Neural progenitor cell (in vitro differentiated cells): Measurements from ENCODE around the gene ADGRV1. TPM values are rescaled to one million over a fixed set of nuclear protein-coding genes. Genes with fewer than 3 reads are reported as not detected.
A peak's percentile ranks its signal among the peaks of the same experiment; 100 is the strongest.
"Not testable (repeated sequence)": the region's sequence is repeated elsewhere in the genome, so short reads cannot be mapped to it uniquely, and the experiment has no call there.

ENCODE experiments used
- DNase-seq: peaks from one replicate; pipeline ENCODE4 v3.0.0-alpha.2; 2016; ENCODE audit warnings: low spot score
- H2AFZ ChIP-seq: fragments of 200-600 bp; sonication (generic); replicated peaks from 2 replicates; pipeline ENCODE4 v1.6.1; 2016; ENCODE audit warnings: antibody characterized with exemption
- H3F3A ChIP-seq: fragments of 200-600 bp; sonication (generic); 2 replicates; pipeline ENCODE4 v1.6.1; 2016; ENCODE audit warnings: antibody characterized with exemption, low read depth
- H3K27ac ChIP-seq: fragments of 200-600 bp; sonication (generic); 2 replicates; pipeline ENCODE4 v1.5.1; 2016; ENCODE audit warnings: mild to moderate bottlenecking
- H3K27me3 ChIP-seq: fragments of 200-600 bp; sonication (generic); 2 replicates; pipeline ENCODE4 v1.6.1; 2016; ENCODE audit warnings: mild to moderate bottlenecking, moderate library complexity
- H3K36me3 ChIP-seq: fragments of 200-600 bp; sonication (generic); 2 replicates; pipeline ENCODE4 v1.5.1; 2016
- H3K4me1 ChIP-seq: fragments of 200-600 bp; sonication (generic); 2 replicates; pipeline ENCODE4 v1.6.1; 2016; ENCODE audit warnings: mixed run types
- H3K4me2 ChIP-seq: fragments of 200-600 bp; sonication (generic); 2 replicates; pipeline ENCODE4 v1.6.1; 2016
- H3K4me3 ChIP-seq: fragments of 200-600 bp; sonication (generic); 2 replicates; pipeline ENCODE4 v1.5.1; 2016
- H3K79me2 ChIP-seq: fragments of 200-600 bp; sonication (generic); 2 replicates; pipeline ENCODE4 v1.6.1; 2016; ENCODE audit warnings: low read depth
- H3K9ac ChIP-seq: fragments of 200-600 bp; sonication (generic); 2 replicates; pipeline ENCODE4 v1.6.1; 2016
- H3K9me3 ChIP-seq: fragments of 200-600 bp; sonication (generic); 2 replicates; pipeline ENCODE4 v1.5.1; 2016; ENCODE audit warnings: low read depth
- H4K20me1 ChIP-seq: fragments of 200-600 bp; sonication (generic); 2 replicates; pipeline ENCODE4 v1.6.1; 2016; ENCODE audit warnings: low read depth
- H3K27ac Mint-ChIP-seq: 3 replicates; pipeline ENCODE4 v1.8.0; 2021; ENCODE audit warnings: mixed read lengths
- H3K27me3 Mint-ChIP-seq: 2 replicates; pipeline ENCODE4 v1.8.0; 2022; ENCODE audit warnings: low read depth, mild to moderate bottlenecking, inconsistent platforms, moderate library complexity, mixed read lengths; ENCODE audit not compliant: insufficient read depth
- H3K36me3 Mint-ChIP-seq: 3 replicates; pipeline ENCODE4 v1.8.0; 2021; ENCODE audit warnings: mixed read lengths
- H3K4me1 Mint-ChIP-seq: 3 replicates; pipeline ENCODE4 v1.8.0; 2021; ENCODE audit warnings: mixed read lengths
- H3K4me3 Mint-ChIP-seq: 3 replicates; pipeline ENCODE4 v1.8.0; 2021; ENCODE audit warnings: mild to moderate bottlenecking, moderate library complexity, mixed read lengths
- H3K9me3 Mint-ChIP-seq: 3 replicates; pipeline ENCODE4 v1.8.0; 2020; ENCODE audit warnings: mixed read lengths
- CTCF ChIP-seq: fragments of 200-600 bp; sonication (generic); IDR thresholded peaks from 2 replicates; pipeline ENCODE4 v1.5.1; 2017; ENCODE audit warnings: antibody characterized with exemption, mild to moderate bottlenecking
- EZH2 ChIP-seq: fragments of 200-600 bp; sonication (generic); IDR thresholded peaks from 2 replicates; pipeline ENCODE4 v1.6.1; 2017; ENCODE audit warnings: antibody characterized with exemption, mild to moderate bottlenecking, moderate library complexity
- EZH2phosphoT487 ChIP-seq: fragments of 200-600 bp; sonication (generic); IDR thresholded peaks from 2 replicates; pipeline ENCODE4 v1.6.1; 2017; ENCODE audit warnings: antibody characterized with exemption
- total RNA-seq: library from RNA; depleted of rRNA; stranded (reverse); fragments of >200 nt; gene quantifications from 2 replicates; pipeline ENCODE4 v1.2.3, GENCODE V29; 2015; ENCODE audit warnings: low replicate concordance

Gene ADGRV1
- total RNA-seq, 1 donor from 2014 or later = 151 TPM

- no peak for TF ChIP-seq EZH2phosphoT487
- TF ChIP-seq EZH2 = no peak
- no peak for TF ChIP-seq CTCF
- Histone ChIP-seq H3K4me3 (no peak overlapping the region), H3K4me1 (no peaks in the 10 kb centered on the region), H3K4me2 (no peak overlapping the region), H3K9ac (no peak overlapping the region), H3K9me3 (no peaks in the 10 kb centered on the region), H3K79me2 (no peaks in the 10 kb centered on the region), H2AFZ (no peak overlapping the region), H3K27me3 (no peaks in the 10 kb centered on the region), H3K36me3 (peaks cover 7% of the 10 kb centered on the region), H3K27ac (no peak overlapping the region), H4K20me1 (no peaks in the 10 kb centered on the region), H3F3A (no peaks in the 10 kb centered on the region)
- no peaks in the 10 kb centered on the region for H3K27me3 Mint-ChIP-seq
- no peak for DNase-seq
- H3K4me1 Mint-ChIP-seq = no peaks in the 10 kb centered on the region
- H3K9me3 Mint-ChIP-seq = peaks cover 5% of the 10 kb centered on the region
- H3K27ac Mint-ChIP-seq = no peak overlapping the region
- no peak overlapping the region for H3K4me3 Mint-ChIP-seq
- peaks cover 56% of the 10 kb centered on the region for H3K36me3 Mint-ChIP-seq
These were observed 209.1 kb downstream of the ADGRV1 start for GRCh38 chr5:90767710-90768109.

GRCh38 chr5:90770006-90770541 is 211.5 kb downstream of the ADGRV1 start:
- not testable (repeated sequence) for H2AFZ ChIP-seq, H4K20me1 ChIP-seq, H3K4me3 Mint-ChIP-seq, H3K4me2 ChIP-seq, H3K9ac ChIP-seq, H3K36me3 ChIP-seq, H3K4me1 Mint-ChIP-seq, H3K27ac Mint-ChIP-seq, H3K27me3 ChIP-seq, DNase-seq, H3F3A ChIP-seq, H3K27ac ChIP-seq, H3K4me3 ChIP-seq, H3K9me3 Mint-ChIP-seq, H3K9me3 ChIP-seq, H3K79me2 ChIP-seq, H3K27me3 Mint-ChIP-seq, H3K4me1 ChIP-seq
- peaks cover 46% of the 10 kb centered on the region for H3K36me3 Mint-ChIP-seq

DNA sequence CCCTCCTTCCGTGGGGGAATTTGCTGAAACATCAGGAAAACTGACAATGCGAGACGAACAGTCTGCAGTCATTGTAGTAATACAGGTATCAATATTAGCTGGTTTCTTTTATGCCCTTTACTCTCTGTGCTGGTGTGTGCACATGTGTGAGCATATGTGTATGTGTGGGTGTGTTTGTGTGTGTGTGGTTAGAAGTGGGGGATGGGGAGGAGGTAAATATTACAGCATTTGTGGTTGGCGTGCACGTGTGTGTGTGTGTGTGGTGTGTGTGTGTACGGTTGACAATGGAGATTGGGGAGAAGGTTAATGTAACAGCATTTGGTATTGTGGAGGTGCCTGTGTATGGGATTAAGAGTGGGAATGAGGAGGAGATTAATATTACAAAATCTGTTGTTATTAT is 219.4 kb downstream of the ADGRV1 start:
- TF ChIP-seq EZH2phosphoT487 = no peak
- TF ChIP-seq CTCF = no peak
- TF ChIP-seq EZH2 = no peak
- no peaks in the 10 kb centered on the region for H3K4me1 Mint-ChIP-seq
- no peak overlapping the region for H3K4me2 ChIP-seq
- H3K9me3 ChIP-seq = no peaks in the 10 kb centered on the region
- peaks cover 19% of the 10 kb centered on the region for H3K4me1 ChIP-seq
- no peaks in the 10 kb centered on the region for H3K27me3 ChIP-seq
- no peaks in the 10 kb centered on the region for H3K9me3 Mint-ChIP-seq
- no peaks in the 10 kb centered on the region for H3K79me2 ChIP-seq
- H3K36me3 Mint-ChIP-seq = peaks cover 10% of the 10 kb centered on the region
- H3K4me3 Mint-ChIP-seq = no peak overlapping the region
- no peaks in the 10 kb centered on the region for H3K27me3 Mint-ChIP-seq
- H3K27ac Mint-ChIP-seq = no peak overlapping the region
- peaks cover 28% of the 10 kb centered on the region for H3F3A ChIP-seq
- no peaks in the 10 kb centered on the region for H4K20me1 ChIP-seq
- no peak for DNase-seq
- no peak overlapping the region for H3K27ac ChIP-seq
- H2AFZ ChIP-seq = no peak overlapping the region
- H3K9ac ChIP-seq = no peak overlapping the region
- no peak overlapping the region for H3K4me3 ChIP-seq
- peaks cover 9% of the 10 kb centered on the region for H3K36me3 ChIP-seq

DNA sequence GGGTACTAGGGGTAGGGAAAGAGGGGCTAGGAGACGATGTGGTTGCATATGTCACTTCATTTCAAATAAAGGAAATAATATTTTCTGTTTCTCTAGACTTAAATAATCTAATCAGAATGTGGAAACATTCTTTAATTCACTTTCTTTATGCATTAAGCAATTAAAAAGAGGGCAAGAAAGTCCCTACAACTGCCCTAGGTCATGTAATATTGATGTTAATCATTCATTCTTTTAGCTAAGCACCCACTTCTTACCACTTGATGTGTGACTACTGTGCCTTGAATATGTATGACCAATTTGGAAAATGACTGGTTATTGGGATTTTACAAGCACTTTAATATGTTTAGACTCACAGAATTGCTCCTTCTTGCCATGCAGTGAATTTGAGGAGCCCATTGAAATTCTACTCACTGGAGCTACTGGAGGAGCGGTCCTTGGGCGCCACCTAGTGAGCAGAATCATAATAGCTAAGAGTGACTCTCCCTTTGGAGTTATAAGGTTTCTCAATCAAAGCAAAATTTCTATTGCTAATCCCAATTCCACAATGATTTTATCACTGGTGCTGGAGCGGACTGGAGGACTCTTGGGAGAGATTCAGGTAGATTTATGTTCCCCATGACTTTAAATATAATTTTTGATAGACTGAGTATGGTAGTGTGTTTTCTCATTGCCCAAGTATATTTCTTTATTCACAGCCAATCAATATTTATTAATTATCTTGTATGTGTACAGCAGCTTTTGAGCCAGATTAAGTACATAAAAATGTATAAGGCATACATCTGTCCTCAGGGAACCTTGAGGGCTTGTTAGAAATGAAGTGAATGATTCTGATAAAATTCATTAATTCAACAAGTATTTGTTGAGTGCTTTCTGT is 225.1 kb downstream of the ADGRV1 start:
- no peak overlapping the region for H3K9ac ChIP-seq
- TF ChIP-seq EZH2 = no peak
- TF ChIP-seq EZH2phosphoT487 = no peak
- peak; percentile 95 for TF ChIP-seq CTCF
- peaks cover 11% of the 10 kb centered on the region for H3K4me1 ChIP-seq
- peaks cover 19% of the 10 kb centered on the region for H3F3A ChIP-seq
- no peak overlapping the region for H3K4me3 ChIP-seq
- H3K27me3 Mint-ChIP-seq = no peaks in the 10 kb centered on the region
- no peaks in the 10 kb centered on the region for H3K4me1 Mint-ChIP-seq
- H3K36me3 ChIP-seq = no peaks in the 10 kb centered on the region
- H3K79me2 ChIP-seq = no peaks in the 10 kb centered on the region
- H3K4me3 Mint-ChIP-seq = no peak overlapping the region
- H3K36me3 Mint-ChIP-seq = peaks cover 28% of the 10 kb centered on the region
- H3K27ac ChIP-seq = no peak overlapping the region
- no peak overlapping the region for H3K4me2 ChIP-seq
- H3K27me3 ChIP-seq = no peaks in the 10 kb centered on the region
- no peaks in the 10 kb centered on the region for H4K20me1 ChIP-seq
- no peak overlapping the region for H3K27ac Mint-ChIP-seq
- no peaks in the 10 kb centered on the region for H3K9me3 Mint-ChIP-seq
- H3K9me3 ChIP-seq = no peaks in the 10 kb centered on the region
- H2AFZ ChIP-seq = no peak overlapping the region
- DNase-seq = peak; percentile 75
